H9 (cell line): ENCODE data around the gene MXD3. TPM values are rescaled to one million over a fixed set of nuclear protein-coding genes. Genes with fewer than 3 reads are reported as not detected.
A peak's percentile ranks its signal among the peaks of the same experiment; 100 is the strongest.

Source experiments
- DNase-seq: peaks from one replicate; pipeline ENCODE4 v3.0.0-alpha.2; 2017
- H2AFZ ChIP-seq: one replicate; pipeline ENCODE4 v1.6.1; 2013; ENCODE audit warnings: mild to moderate bottlenecking, low read length, control low read depth, moderate library complexity
- H2AK5ac ChIP-seq: 2 replicates; pipeline ENCODE4 v1.6.1; 2013; ENCODE audit warnings: low read length, control low read depth, mixed read lengths; ENCODE audit not compliant: insufficient read length
- H2BK120ac ChIP-seq: one replicate; pipeline ENCODE4 v1.6.1; 2013; ENCODE audit warnings: low read depth, mild to moderate bottlenecking, low read length, control low read depth, inconsistent platforms; ENCODE audit not compliant: poor library complexity, severe bottlenecking
- H2BK12ac ChIP-seq: 2 replicates; pipeline ENCODE4 v1.6.1; 2013; ENCODE audit warnings: low read length, control low read depth, mixed read lengths, low read depth; ENCODE audit not compliant: insufficient read length
- H2BK15ac ChIP-seq: 2 replicates; pipeline ENCODE4 v1.6.1; 2013; ENCODE audit warnings: low read depth, low read length, control low read depth
- H2BK20ac ChIP-seq: one replicate; pipeline ENCODE4 v1.6.1; 2013; ENCODE audit warnings: low read depth, mild to moderate bottlenecking, low read length, control low read depth, inconsistent platforms; ENCODE audit not compliant: poor library complexity, severe bottlenecking
- H2BK5ac ChIP-seq: 2 replicates; pipeline ENCODE4 v1.6.1; 2013; ENCODE audit warnings: low read length, control low read depth, mixed read lengths; ENCODE audit not compliant: insufficient read length
- H3K14ac ChIP-seq: 2 replicates; pipeline ENCODE4 v1.6.1; 2013; ENCODE audit warnings: low read length, control low read depth; ENCODE audit not compliant: insufficient read depth
- H3K18ac ChIP-seq: 2 replicates; pipeline ENCODE4 v1.6.1; 2013; ENCODE audit warnings: low read depth, mild to moderate bottlenecking, mixed read lengths, low read length, control low read depth; ENCODE audit not compliant: insufficient read length
- H3K23ac ChIP-seq: 2 replicates; pipeline ENCODE4 v1.6.1; 2013; ENCODE audit warnings: low read length, control low read depth, mixed read lengths, low read depth; ENCODE audit not compliant: insufficient read length
- H3K23me2 ChIP-seq: 2 replicates; pipeline ENCODE4 v1.6.1; 2013; ENCODE audit warnings: low read depth, mild to moderate bottlenecking, mixed read lengths, low read length, control low read depth; ENCODE audit not compliant: insufficient read length, poor library complexity, severe bottlenecking
- H3K27ac ChIP-seq: 2 replicates; pipeline ENCODE4 v1.5.1; 2013; ENCODE audit warnings: low read length, control low read depth, mixed read lengths, low read depth; ENCODE audit not compliant: insufficient read length
- H3K27me3 ChIP-seq: 2 replicates; pipeline ENCODE4 v1.6.1; 2013; ENCODE audit warnings: low read length, control low read depth, inconsistent platforms; ENCODE audit not compliant: insufficient read depth
- H3K4ac ChIP-seq: 2 replicates; pipeline ENCODE4 v1.6.1; 2013; ENCODE audit warnings: low read depth, mild to moderate bottlenecking, control low read depth, inconsistent platforms, low read length, moderate library complexity
- H3K4me1 ChIP-seq: 2 replicates; pipeline ENCODE4 v1.6.1; 2013; ENCODE audit warnings: low read length, control low read depth, inconsistent platforms; ENCODE audit not compliant: insufficient read depth
- H3K4me2 ChIP-seq: 2 replicates; pipeline ENCODE4 v1.6.1; 2013; ENCODE audit warnings: low read length, control low read depth, mixed read lengths; ENCODE audit not compliant: insufficient read length, insufficient read depth
- H3K56ac ChIP-seq: 2 replicates; pipeline ENCODE4 v1.6.1; 2013; ENCODE audit warnings: low read depth, mild to moderate bottlenecking, mixed read lengths, low read length, control low read depth; ENCODE audit not compliant: insufficient read length
- H3K79me1 ChIP-seq: 2 replicates; pipeline ENCODE4 v1.6.1; 2013; ENCODE audit warnings: low read depth, mild to moderate bottlenecking, moderate library complexity, low read length, control low read depth, inconsistent platforms; ENCODE audit not compliant: insufficient read depth, poor library complexity, severe bottlenecking
- H3K79me2 ChIP-seq: 2 replicates; pipeline ENCODE4 v1.6.1; 2013; ENCODE audit warnings: low read length, control low read depth, inconsistent platforms; ENCODE audit not compliant: insufficient read depth
- H3K9ac ChIP-seq: 2 replicates; pipeline ENCODE4 v1.6.1; 2013; ENCODE audit warnings: low read length, control low read depth, mixed read lengths; ENCODE audit not compliant: insufficient read length; ENCODE audit errors: extremely low read depth
- H3K9me3 ChIP-seq: one replicate; pipeline ENCODE4 v1.6.1; 2013; ENCODE audit warnings: low read depth, low read length, inconsistent platforms; ENCODE audit not compliant: control insufficient read depth
- H3T11ph ChIP-seq: one replicate; pipeline ENCODE4 v1.6.1; 2013; ENCODE audit warnings: mild to moderate bottlenecking, low read length, control low read depth, inconsistent platforms
- H4K20me1 ChIP-seq: one replicate; pipeline ENCODE4 v1.6.1; 2013; ENCODE audit not compliant: control insufficient read depth, insufficient read length, insufficient read depth
- H4K5ac ChIP-seq: 2 replicates; pipeline ENCODE4 v1.6.1; 2013; ENCODE audit warnings: low read depth, mild to moderate bottlenecking, mixed read lengths, low read length, control low read depth; ENCODE audit not compliant: insufficient read length
- H4K8ac ChIP-seq: replicated peaks from 2 replicates; pipeline ENCODE4 v1.6.1; 2013; ENCODE audit warnings: low read length, control low read depth, mixed read lengths, low read depth; ENCODE audit not compliant: insufficient read length
- H4K91ac ChIP-seq: 2 replicates; pipeline ENCODE4 v1.6.1; 2013; ENCODE audit warnings: low read depth, mild to moderate bottlenecking, moderate library complexity, mixed read lengths, low read length, control low read depth; ENCODE audit not compliant: insufficient read length
- H3K27ac Mint-ChIP-seq, 3 experiments: 2 replicates in 2 of 3; 3 replicates in 1 of 3; pipeline ENCODE4 v1.8.0; 2020 to 2021; ENCODE audit warnings: mixed read lengths in 3 of 3, mild to moderate bottlenecking in 1 of 3, moderate library complexity in 1 of 3
- H3K27me3 Mint-ChIP-seq: 2 replicates; pipeline ENCODE4 v1.8.0; 2021; ENCODE audit warnings: low read depth, mild to moderate bottlenecking, moderate library complexity, mixed read lengths
- H3K36me3 Mint-ChIP-seq, 3 experiments: 2 replicates in 2 of 3; 3 replicates in 1 of 3; pipeline ENCODE4 v1.8.0; 2020 to 2021; ENCODE audit warnings: low read depth in 3 of 3, mixed read lengths in 3 of 3; ENCODE audit not compliant: insufficient read depth in 1 of 3
- H3K4me1 Mint-ChIP-seq, 2 experiments: 2 replicates each; pipeline ENCODE4 v1.8.0; 2020; ENCODE audit warnings: mixed read lengths in 2 of 2
- H3K4me3 Mint-ChIP-seq, 2 experiments: 2 replicates in 1 of 2; 3 replicates in 1 of 2; pipeline ENCODE4 v1.8.0; 2020 to 2021; ENCODE audit warnings: mild to moderate bottlenecking in 2 of 2, mixed read lengths in 2 of 2, moderate library complexity in 1 of 2
- H3K9me3 Mint-ChIP-seq, 2 experiments: 2 replicates in 1 of 2; 3 replicates in 1 of 2; pipeline ENCODE4 v1.8.0; 2020; ENCODE audit warnings: mild to moderate bottlenecking in 2 of 2, mixed read lengths in 2 of 2, moderate library complexity in 1 of 2
- CTCF ChIP-seq: fragments of 200-600 bp; sonication (generic); conservative IDR thresholded peaks from 3 replicates; pipeline ENCODE4 v1.8.0; 2021; ENCODE audit warnings: antibody characterized with exemption, mild to moderate bottlenecking
- WGBS: extraction: QIAGEN DNeasy Blood & Tissue Kit; methylation state at CpG from one replicate; pipeline ENCODE4 v1.1.7; 2013; ENCODE audit warnings: missing lambda C conversion rate, low lambda C conversion rate, mixed read lengths; ENCODE audit not compliant: insufficient read length; ENCODE audit errors: extremely low coverage; 5-methylcytosine and 5-hydroxymethylcytosine counted together
- total RNA-seq: library from RNA; stranded (reverse); gene quantifications from 2 replicates; pipeline ENCODE4 v1.2.1, GENCODE V29; 2021

MXD3 gene
- total RNA-seq, 1 experiment from 2014 or later: 9.8 TPM

DNA sequence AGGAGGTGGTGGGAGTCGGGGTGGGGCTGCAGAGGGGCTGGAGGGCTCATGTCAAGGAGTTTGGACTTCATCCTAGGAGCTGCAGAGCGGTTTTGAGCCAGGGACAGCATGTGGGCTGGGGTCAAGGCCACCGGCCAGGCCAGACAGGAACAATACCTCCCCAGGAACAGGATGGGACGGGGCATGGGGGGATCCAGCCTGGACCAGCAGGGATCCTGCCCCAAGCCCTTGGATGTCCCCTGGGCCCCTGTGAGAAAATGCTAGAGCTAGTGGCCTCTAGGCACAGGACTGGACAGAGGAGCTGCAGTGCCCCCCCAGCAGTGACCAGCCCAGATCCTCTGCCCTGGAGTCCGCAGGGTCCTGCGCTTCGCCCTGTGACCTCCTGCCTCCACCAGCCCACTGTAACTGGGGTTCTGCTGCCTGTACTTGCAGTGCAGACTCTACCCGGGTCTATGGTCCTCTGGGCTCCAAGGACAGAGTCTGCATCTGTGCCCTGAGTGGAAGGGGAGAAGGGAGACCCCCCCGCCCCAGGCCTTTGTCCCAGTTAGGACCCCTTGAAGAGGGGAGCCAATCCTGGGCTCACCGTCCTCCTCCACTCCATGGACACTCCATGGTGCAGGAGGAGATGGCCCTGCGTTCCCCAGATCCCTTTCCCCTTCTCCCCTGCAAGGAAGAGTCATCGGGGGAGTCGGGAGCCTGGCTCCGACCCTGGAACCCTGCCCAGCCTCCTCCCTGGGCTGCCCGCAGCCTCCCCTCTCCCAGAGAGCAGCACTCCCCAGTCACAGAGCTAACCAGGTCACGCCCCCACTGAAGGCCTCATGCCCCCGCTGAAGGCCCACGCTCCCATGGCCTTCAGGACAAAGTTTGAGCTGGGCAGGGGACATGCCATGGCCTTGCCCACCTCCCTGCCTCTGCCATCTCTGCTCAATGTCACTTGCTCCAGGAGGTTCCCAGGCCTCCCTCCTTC lies 3.0 kb upstream of the MXD3 start:
- H3K18ac ChIP-seq: no peak overlapping the region
- H3K9ac ChIP-seq: no peak overlapping the region
- H4K5ac ChIP-seq: no peak overlapping the region
- H3K23ac ChIP-seq: no peak overlapping the region
- peaks cover 14% of the 10 kb centered on the region for H3K23me2 ChIP-seq
- no peaks in the 10 kb centered on the region for H3K79me1 ChIP-seq
- H3K4me1 Mint-ChIP-seq: peaks cover 17 to 27% of the 10 kb centered on the region in 2 experiments
- H4K8ac ChIP-seq: no peak overlapping the region
- no peak overlapping the region for H3K56ac ChIP-seq
- H3K14ac ChIP-seq: no peak overlapping the region
- H3K27me3 ChIP-seq: no peaks in the 10 kb centered on the region
- no peaks in the 10 kb centered on the region for H3K9me3 ChIP-seq
- no peak overlapping the region for H2BK20ac ChIP-seq
- no peak overlapping the region for H2BK5ac ChIP-seq
- H3K27ac Mint-ChIP-seq: peak overlapping the region in 2 of 3 experiments; percentile 22 to 61; a peak in 1 of 7 replicates
- H2BK120ac ChIP-seq: no peak overlapping the region
- H2BK15ac ChIP-seq: no peak overlapping the region
- no peak for TF ChIP-seq CTCF
- no peak overlapping the region for H2AK5ac ChIP-seq
- no peaks in the 10 kb centered on the region for H3K4me1 ChIP-seq
- no peak overlapping the region for H2AFZ ChIP-seq
- no peak overlapping the region for H3K4me3 Mint-ChIP-seq
- H3K4ac ChIP-seq: no peak overlapping the region
- no peaks in the 10 kb centered on the region; a peak in 1 of 5 replicates for H3K9me3 Mint-ChIP-seq
- no peak overlapping the region for H3K27ac ChIP-seq
- no peaks in the 10 kb centered on the region for H3K79me2 ChIP-seq
- no peak overlapping the region for H2BK12ac ChIP-seq
- no CpG with 5 or more reads among the region's 18 CpGs for WGBS
- H3K4me2 ChIP-seq: no peak overlapping the region
- H3T11ph ChIP-seq: no peak overlapping the region
- H3K36me3 Mint-ChIP-seq: peaks cover 3 to 6% (median 5%) of the 10 kb centered on the region in 3 experiments; a peak in 4 of 7 replicates
- no peak overlapping the region for H4K91ac ChIP-seq
- no peak for DNase-seq
- H4K20me1 ChIP-seq: no peaks in the 10 kb centered on the region
- no peaks in the 10 kb centered on the region; the same call in 1 of the 2 replicates for H3K27me3 Mint-ChIP-seq
